GM12878 (cell line): ENCODE results near the gene DCAF8. TPM values are rescaled to one million over a fixed set of nuclear protein-coding genes. Genes with fewer than 3 reads are reported as not detected.

Experiments
- ATAC-seq: fragments of 200-7000 bp; cut with Tn5 transposase; 3 replicates; pipeline ENCODE4 v1.9.1; 2020; ENCODE audit warnings: mild to moderate bottlenecking, moderate library complexity
- BruUV-seq: library from RNA; stranded (reverse); fragments of 400-500 nt; replicated peaks from 2 replicates; lab custom pipeline; 2021; lab: Mats Ljungman, UMichigan
- CTCF ChIA-PET: fragments of 300-600 bp; sonication (Branson Sonifier 250); formaldehyde crosslinking; extraction: SDS; loops from one replicate; lab custom pipeline; 2021; ENCODE audit warnings: inconsistent platforms; lab: Yijun Ruan, JAX
- POLR2A ChIA-PET: fragments of 350-600 bp; formaldehyde crosslinking; extraction: SDS; loops from one replicate; lab custom pipeline; 2021; ENCODE audit warnings: inconsistent platforms; lab: Charles Lee
- RAD21 ChIA-PET: fragments of 300-600 bp; sonication (Branson Sonifier 250); formaldehyde crosslinking; loops from one replicate; lab custom pipeline; 2023; ENCODE audit warnings: antibody characterized with exemption; ENCODE audit not compliant: unreplicated experiment; lab: Charles Lee
- SMC1A ChIA-PET: fragments of 300-600 bp; sonication (Branson Sonifier 250); formaldehyde crosslinking; loops from one replicate; lab custom pipeline; 2023; ENCODE audit not compliant: unreplicated experiment, uncharacterized antibody; lab: Charles Lee
- DNase-seq: peaks from one replicate; pipeline ENCODE4 v3.0.0-alpha.2; 2011; ENCODE audit warnings: low read depth, low spot score
- FAIRE-seq: peaks from 3 replicates; lab custom pipeline; 2011; peaks lifted over from hg19 to GRCh38; lab: Jason Lieb, UNC
- H2AFZ ChIP-seq: 2 replicates; pipeline ENCODE4 v1.6.0; 2011; ENCODE audit warnings: low read depth, low read length, control low read depth; ENCODE audit not compliant: control insufficient read depth
- H3K27ac ChIP-seq: 2 replicates; pipeline ENCODE4 v1.5.1; 2011; ENCODE audit warnings: control low read depth; ENCODE audit not compliant: control insufficient read depth, insufficient read depth
- H3K27me3 ChIP-seq, 2 experiments: replicated peaks in 1 of 2; 2 replicates each; pipeline versions ENCODE4 v1.6.0 to v1.6.1; 2011; ENCODE audit warnings: low read length in 1 of 2; ENCODE audit not compliant: control insufficient read depth in 2 of 2, insufficient read depth in 2 of 2
- H3K36me3 ChIP-seq, 2 experiments: 2 replicates each; pipeline ENCODE4 v1.5.1; 2011; ENCODE audit warnings: low read length in 1 of 2; ENCODE audit not compliant: control insufficient read depth in 2 of 2, insufficient read depth in 2 of 2
- H3K4me1 ChIP-seq: 2 replicates; pipeline ENCODE4 v1.6.1; 2011; ENCODE audit warnings: mild to moderate bottlenecking, low read length, moderate library complexity, mixed read lengths; ENCODE audit not compliant: control insufficient read depth, insufficient read depth
- H3K4me2 ChIP-seq: 2 replicates; pipeline ENCODE4 v1.6.0; 2011; ENCODE audit warnings: control low read depth; ENCODE audit not compliant: control insufficient read depth, insufficient read depth
- H3K4me3 ChIP-seq: fragments of 200-600 bp; sonication (generic); 2 replicates; pipeline ENCODE4 v1.5.1; 2016
- H3K79me2 ChIP-seq: 2 replicates; pipeline ENCODE4 v1.6.0; 2011; ENCODE audit warnings: low read length; ENCODE audit not compliant: control insufficient read depth, insufficient read depth
- H3K9ac ChIP-seq: 2 replicates; pipeline ENCODE4 v1.8.0; 2011; ENCODE audit warnings: low read length, control low read depth, mixed read lengths; ENCODE audit not compliant: control insufficient read depth, insufficient read depth
- H3K9me3 ChIP-seq: replicated peaks from 3 replicates; pipeline ENCODE4 v1.5.1; 2011; ENCODE audit warnings: mild to moderate bottlenecking, low read length; ENCODE audit not compliant: control insufficient read depth, insufficient read depth
- H4K20me1 ChIP-seq: 2 replicates; pipeline ENCODE4 v1.6.0; 2011; ENCODE audit not compliant: control insufficient read depth, insufficient read depth
- ATF3 ChIP-seq: IDR thresholded peaks from 2 replicates; pipeline ENCODE4 v1.6.1; 2011; ENCODE audit warnings: low read depth, mild to moderate bottlenecking, low read length, moderate library complexity, borderline replicate concordance; ENCODE audit errors: extremely low read depth
- BACH1 ChIP-seq: fragments of 450-650 bp; IDR thresholded peaks from 2 replicates; pipeline ENCODE4 v1.6.1; 2017; ENCODE audit warnings: mild to moderate bottlenecking, borderline replicate concordance
- BHLHE40 ChIP-seq, 2 experiments: fragments of 450-650 bp in 1 of 2; IDR thresholded peaks; 2 replicates each; pipeline ENCODE4 v1.6.1; 2011 to 2017; ENCODE audit warnings: low read depth in 2 of 2, borderline replicate concordance in 1 of 2, improper control_type of control experiment in 1 of 2, low read length in 1 of 2, mild to moderate bottlenecking in 1 of 2
- CHD4 ChIP-seq: fragments of 200-600 bp; sonication (generic); IDR thresholded peaks from 2 replicates; pipeline ENCODE4 v1.6.1; 2016; ENCODE audit warnings: mild to moderate bottlenecking
- GABPA ChIP-seq: IDR thresholded peaks from 2 replicates; pipeline ENCODE4 v1.6.1; 2014; ENCODE audit warnings: antibody characterized with exemption, low read depth, mild to moderate bottlenecking, inconsistent platforms
- HDAC2 ChIP-seq: fragments of 200-600 bp; sonication (generic); IDR thresholded peaks from 2 replicates; pipeline ENCODE4 v1.6.1; 2017
- IRF4 ChIP-seq: IDR thresholded peaks from 2 replicates; pipeline ENCODE4 v1.6.1; 2011; ENCODE audit warnings: low read depth, low read length
- MEF2A ChIP-seq: IDR thresholded peaks from 2 replicates; pipeline ENCODE4 v1.6.1; 2011; ENCODE audit warnings: low read depth, mild to moderate bottlenecking, low read length, moderate library complexity; ENCODE audit not compliant: insufficient read depth
- NR2C1 ChIP-seq: fragments of 450-650 bp; IDR thresholded peaks from 2 replicates; pipeline ENCODE4 v1.6.1; 2017; ENCODE audit warnings: antibody characterized with exemption, mild to moderate bottlenecking, moderate library complexity
- POLR2A ChIP-seq: IDR thresholded peaks from 2 replicates; pipeline ENCODE4 v1.6.1; 2011; ENCODE audit warnings: low read depth, mild to moderate bottlenecking, low read length
- SMAD1 ChIP-seq: fragments of 450-650 bp; IDR thresholded peaks from 2 replicates; pipeline ENCODE4 v1.6.1; 2018; ENCODE audit warnings: mild to moderate bottlenecking, low read depth; ENCODE audit not compliant: partially characterized antibody
- SMAD5 ChIP-seq: IDR thresholded peaks from 2 replicates; pipeline ENCODE4 v1.6.1; 2016; ENCODE audit warnings: antibody characterized with exemption, low read depth
- SP1 ChIP-seq: IDR thresholded peaks from one replicate; pipeline ENCODE4 v1.6.1; 2011; ENCODE audit warnings: low read depth, low read length
- WGBS: methylation state at CpG from one replicate; pipeline ENCODE4 v1.1.6; 2016; ENCODE audit warnings: low lambda C conversion rate; ENCODE audit not compliant: insufficient replicate concordance, insufficient coverage; ENCODE audit errors: missing lambda C conversion rate; 5-methylcytosine and 5-hydroxymethylcytosine counted together
- in situ Hi-C: fragments of 300-500 bp; cut with MboI; formaldehyde crosslinking; loops from 9 replicates; pipeline ENCODE4 v1.14.3; 2018; ENCODE audit warnings: mixed read lengths
- intact Hi-C: fragments of 100-400 bp; cut with micrococcal nuclease; formaldehyde crosslinking; loops from one replicate; pipeline ENCODE4 v1.14.2; 2022; ENCODE audit not compliant: unreplicated experiment
- polyA plus RNA-seq, 11 experiments: library from polyadenylated mRNA; depleted of rRNA in 4 of 11; unstranded in 6 of 11; stranded (reverse) in 5 of 11; fragments of >200 nt; fragmentation: Nextera tagmentation in 4 of 11; fragmentation: Illumina TruSeq in 1 of 11; extraction: Ambion mirVana in 4 of 11; extraction: Trizol in 1 of 11; gene quantifications; 1 replicate in 1 of 11; 2 replicates in 10 of 11; pipeline versions ENCODE4 v1.2.1 to v1.2.3, GENCODE V29; 2011 to 2016; ENCODE audit warnings: inconsistent platforms in 2 of 11, missing spikeins in 2 of 11, low read depth in 1 of 11
- total RNA-seq, 4 experiments: library from RNA; depleted of rRNA in 3 of 4; stranded (reverse); fragments of >200 nt in 3 of 4; fragmentation: Illumina TruSeq in 1 of 4; extraction: Trizol in 1 of 4; gene quantifications; 2 replicates each; pipeline versions ENCODE4 v1.2.1 to v1.2.3, GENCODE V29; 2013 to 2021
- TF ChIP-seq, protein P1 (sequence below): fragments of 450-650 bp; IDR thresholded peaks from 2 replicates; pipeline ENCODE4 v1.6.1; 2016; ENCODE audit warnings: mild to moderate bottlenecking
- TF ChIP-seq, protein P2 (sequence below): fragments of 450-650 bp; formaldehyde crosslinking; IDR thresholded peaks from 2 replicates; pipeline ENCODE4 v1.4.0; 2022; ENCODE audit warnings: mild to moderate bottlenecking, moderate library complexity
- TF ChIP-seq, protein P3 (sequence below): fragments of 150-350 bp; IDR thresholded peaks from 2 replicates; pipeline ENCODE4 v1.6.1; 2014; ENCODE audit warnings: mild to moderate bottlenecking, low read depth, low read length

The DCAF8 gene
- total and polyA plus RNA-seq, 10 of the 15 experiments (the other 5 are each of a cell fraction or from before 2014, with no cell fraction given): 10.4 to 152 (median 84.6) TPM

- no peak overlapping the region for H3K9ac ChIP-seq
- no peak overlapping the region for H3K4me2 ChIP-seq
- no peaks in the 10 kb centered on the region; a peak in 1 of 4 replicates for H3K27me3 ChIP-seq
- no peak overlapping the region for H2AFZ ChIP-seq
- ChIA-PET POLR2A (interaction anchor here (1.0 kb wide), 1 partner anchor 98 kb away, joined by 3 read pairs; no protein-coding TSS in a partner anchor), SMC1A (interaction anchor here (1.0 to 1.5 kb wide), 2 partner anchors 66 to 210 kb away, joined by 3 to 4 read pairs; no protein-coding TSS in a partner anchor), RAD21 (interaction anchor here (3.6 kb wide), 1 partner anchor 125 kb away, joined by 14 read pairs; no protein-coding TSS in a partner anchor), CTCF (interaction anchor here (0.7 to 3.5 kb wide), 5 partner anchors 37 to 85 kb away, joined by 3 to 25 read pairs (median 3); no protein-coding TSS in a partner anchor)
- no peaks in the 10 kb centered on the region for H3K36me3 ChIP-seq
- H3K4me3 ChIP-seq: no peak overlapping the region
- no peak overlapping the region for H3K27ac ChIP-seq
- H3K4me1 ChIP-seq: peaks cover 27% of the 10 kb centered on the region
- no peaks in the 10 kb centered on the region for H3K9me3 ChIP-seq
- no peaks in the 10 kb centered on the region for H3K79me2 ChIP-seq
- TF ChIP-seq GABPA (no peak), MEF2A (no peak), NR2C1 (no peak), SMAD5 (no peak), BACH1 (no peak), CHD4 (no peak), ATF3 (no peak), SMAD1 (no peak), BHLHE40 (IDR thresholded peaks at IDR 0.05; ENCODE audit: borderline replicate concordance in 1 of 2, low read depth in 2 of 2, low read length in 1 of 2) (no peak), SP1 (no peak), HDAC2 (no peak), POLR2A (no peak), IRF4 (no peak)
- TF ChIP-seq, protein P1, sequence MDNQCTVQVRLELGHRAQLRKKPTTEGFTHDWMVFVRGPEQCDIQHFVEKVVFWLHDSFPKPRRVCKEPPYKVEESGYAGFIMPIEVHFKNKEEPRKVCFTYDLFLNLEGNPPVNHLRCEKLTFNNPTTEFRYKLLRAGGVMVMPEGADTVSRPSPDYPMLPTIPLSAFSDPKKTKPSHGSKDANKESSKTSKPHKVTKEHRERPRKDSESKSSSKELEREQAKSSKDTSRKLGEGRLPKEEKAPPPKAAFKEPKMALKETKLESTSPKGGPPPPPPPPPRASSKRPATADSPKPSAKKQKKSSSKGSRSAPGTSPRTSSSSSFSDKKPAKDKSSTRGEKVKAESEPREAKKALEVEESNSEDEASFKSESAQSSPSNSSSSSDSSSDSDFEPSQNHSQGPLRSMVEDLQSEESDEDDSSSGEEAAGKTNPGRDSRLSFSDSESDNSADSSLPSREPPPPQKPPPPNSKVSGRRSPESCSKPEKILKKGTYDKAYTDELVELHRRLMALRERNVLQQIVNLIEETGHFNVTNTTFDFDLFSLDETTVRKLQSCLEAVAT: no peak
- TF ChIP-seq, protein P2, sequence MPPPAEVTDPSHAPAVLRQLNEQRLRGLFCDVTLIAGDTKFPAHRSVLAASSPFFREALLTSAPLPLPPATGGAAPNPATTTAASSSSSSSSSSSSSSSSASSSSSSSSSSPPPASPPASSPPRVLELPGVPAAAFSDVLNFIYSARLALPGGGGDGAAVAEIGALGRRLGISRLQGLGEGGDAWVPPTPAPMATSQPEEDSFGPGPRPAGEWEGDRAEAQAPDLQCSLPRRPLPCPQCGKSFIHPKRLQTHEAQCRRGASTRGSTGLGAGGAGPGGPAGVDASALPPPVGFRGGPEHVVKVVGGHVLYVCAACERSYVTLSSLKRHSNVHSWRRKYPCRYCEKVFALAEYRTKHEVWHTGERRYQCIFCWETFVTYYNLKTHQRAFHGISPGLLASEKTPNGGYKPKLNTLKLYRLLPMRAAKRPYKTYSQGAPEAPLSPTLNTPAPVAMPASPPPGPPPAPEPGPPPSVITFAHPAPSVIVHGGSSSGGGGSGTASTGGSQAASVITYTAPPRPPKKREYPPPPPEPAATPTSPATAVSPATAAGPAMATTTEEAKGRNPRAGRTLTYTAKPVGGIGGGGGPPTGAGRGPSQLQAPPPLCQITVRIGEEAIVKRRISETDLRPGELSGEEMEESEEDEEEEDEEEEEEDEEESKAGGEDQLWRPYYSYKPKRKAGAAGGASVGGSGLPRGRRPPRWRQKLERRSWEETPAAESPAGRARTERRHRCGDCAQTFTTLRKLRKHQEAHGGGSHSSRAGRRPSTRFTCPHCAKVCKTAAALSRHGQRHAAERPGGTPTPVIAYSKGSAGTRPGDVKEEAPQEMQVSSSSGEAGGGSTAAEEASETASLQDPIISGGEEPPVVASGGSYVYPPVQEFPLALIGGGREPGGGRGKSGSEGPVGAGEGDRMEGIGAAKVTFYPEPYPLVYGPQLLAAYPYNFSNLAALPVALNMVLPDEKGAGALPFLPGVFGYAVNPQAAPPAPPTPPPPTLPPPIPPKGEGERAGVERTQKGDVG (CRISPR knock-in tag): no peak
- TF ChIP-seq, protein P3, sequence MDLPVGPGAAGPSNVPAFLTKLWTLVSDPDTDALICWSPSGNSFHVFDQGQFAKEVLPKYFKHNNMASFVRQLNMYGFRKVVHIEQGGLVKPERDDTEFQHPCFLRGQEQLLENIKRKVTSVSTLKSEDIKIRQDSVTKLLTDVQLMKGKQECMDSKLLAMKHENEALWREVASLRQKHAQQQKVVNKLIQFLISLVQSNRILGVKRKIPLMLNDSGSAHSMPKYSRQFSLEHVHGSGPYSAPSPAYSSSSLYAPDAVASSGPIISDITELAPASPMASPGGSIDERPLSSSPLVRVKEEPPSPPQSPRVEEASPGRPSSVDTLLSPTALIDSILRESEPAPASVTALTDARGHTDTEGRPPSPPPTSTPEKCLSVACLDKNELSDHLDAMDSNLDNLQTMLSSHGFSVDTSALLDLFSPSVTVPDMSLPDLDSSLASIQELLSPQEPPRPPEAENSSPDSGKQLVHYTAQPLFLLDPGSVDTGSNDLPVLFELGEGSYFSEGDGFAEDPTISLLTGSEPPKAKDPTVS: no peak
- 36% methylated on average over 4 of the region's 4 CpGs for WGBS
- in situ Hi-C loops (no loop called here), intact Hi-C loops (no loop called here)
- no TSS peak for BruUV-seq
- FAIRE-seq (no peak), ATAC-seq (no peak), DNase-seq (no peak)
- no peaks in the 10 kb centered on the region for H4K20me1 ChIP-seq
Measured at GRCh38 chr1:160167056-160167455, 95.3 kb downstream of the DCAF8 start.
